ENCODE results near the gene LFNG. TPM values are rescaled to one million over a fixed set of nuclear protein-coding genes. Genes with fewer than 3 reads are reported as not detected.

Gene LFNG
- total RNA-seq, 3 donors from 2014 or later (not counting 1 experiment from before 2014, with no cell fraction given): 140 to 191 (median 176) TPM

DNA sequence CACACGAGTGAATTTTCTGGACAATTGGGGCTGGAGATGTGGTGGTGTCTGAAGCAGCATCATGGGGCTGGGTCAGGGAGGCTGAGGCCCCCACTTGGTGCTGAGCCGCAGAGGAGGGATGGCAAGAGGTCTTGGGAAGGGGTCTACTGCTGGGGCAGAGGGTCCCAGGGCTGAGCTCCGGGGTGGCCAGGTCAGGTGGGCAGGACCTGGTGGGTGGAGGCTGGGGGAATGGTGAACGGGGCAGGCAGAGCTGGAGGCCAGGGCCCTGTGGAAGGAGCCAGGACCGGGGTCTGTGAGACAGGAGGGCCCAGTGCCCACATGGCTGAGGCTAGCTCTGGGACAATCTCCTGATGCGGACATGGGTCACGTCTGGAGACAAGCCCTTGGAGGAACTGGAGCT, 20.4 kb upstream of the LFNG start:
- DNase-seq: no peak
- peaks cover 0 to 2% of the 10 kb centered on the region in 2 donors for H3K27me3 Mint-ChIP-seq (ENCODE audit: low read depth in 2 of 2)
- Histone ChIP-seq H3K27ac (ENCODE audit: low read length) (no peak overlapping the region), H3K4me3 (ENCODE audit: low read length) (no peak overlapping the region), H3K4me1 (ENCODE audit: control insufficient read depth, insufficient read depth, low read length) (peaks cover 2% of the 10 kb centered on the region), H3K27me3 (ENCODE audit: control insufficient read depth, insufficient read depth, low read length) (peaks cover 7% of the 10 kb centered on the region), H3K9me3 (ENCODE audit: control insufficient read depth, insufficient read depth, low read length) (no peaks in the 10 kb centered on the region), H3K36me3 (ENCODE audit: control insufficient read depth, insufficient read depth, low read length) (no peaks in the 10 kb centered on the region)
- H3K4me3 Mint-ChIP-seq: no peak overlapping the region
- peaks cover 0 to 9% of the 10 kb centered on the region in 2 donors for H3K4me1 Mint-ChIP-seq
- TF ChIP-seq, protein P1, sequence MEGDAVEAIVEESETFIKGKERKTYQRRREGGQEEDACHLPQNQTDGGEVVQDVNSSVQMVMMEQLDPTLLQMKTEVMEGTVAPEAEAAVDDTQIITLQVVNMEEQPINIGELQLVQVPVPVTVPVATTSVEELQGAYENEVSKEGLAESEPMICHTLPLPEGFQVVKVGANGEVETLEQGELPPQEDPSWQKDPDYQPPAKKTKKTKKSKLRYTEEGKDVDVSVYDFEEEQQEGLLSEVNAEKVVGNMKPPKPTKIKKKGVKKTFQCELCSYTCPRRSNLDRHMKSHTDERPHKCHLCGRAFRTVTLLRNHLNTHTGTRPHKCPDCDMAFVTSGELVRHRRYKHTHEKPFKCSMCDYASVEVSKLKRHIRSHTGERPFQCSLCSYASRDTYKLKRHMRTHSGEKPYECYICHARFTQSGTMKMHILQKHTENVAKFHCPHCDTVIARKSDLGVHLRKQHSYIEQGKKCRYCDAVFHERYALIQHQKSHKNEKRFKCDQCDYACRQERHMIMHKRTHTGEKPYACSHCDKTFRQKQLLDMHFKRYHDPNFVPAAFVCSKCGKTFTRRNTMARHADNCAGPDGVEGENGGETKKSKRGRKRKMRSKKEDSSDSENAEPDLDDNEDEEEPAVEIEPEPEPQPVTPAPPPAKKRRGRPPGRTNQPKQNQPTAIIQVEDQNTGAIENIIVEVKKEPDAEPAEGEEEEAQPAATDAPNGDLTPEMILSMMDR (IDR thresholded peaks at IDR 0.05): no peak
- no peak for ATAC-seq
- intact Hi-C loops (cut with micrococcal nuclease): no loop called here
- 86% methylated on average over 7 of the region's 7 CpGs for WGBS (ENCODE audit: insufficient coverage)
- no peaks in the 10 kb centered on the region for H3K36me3 Mint-ChIP-seq
- H3K27ac Mint-ChIP-seq: no peak overlapping the region
- H3K9me3 Mint-ChIP-seq: no peaks in the 10 kb centered on the region

DNA sequence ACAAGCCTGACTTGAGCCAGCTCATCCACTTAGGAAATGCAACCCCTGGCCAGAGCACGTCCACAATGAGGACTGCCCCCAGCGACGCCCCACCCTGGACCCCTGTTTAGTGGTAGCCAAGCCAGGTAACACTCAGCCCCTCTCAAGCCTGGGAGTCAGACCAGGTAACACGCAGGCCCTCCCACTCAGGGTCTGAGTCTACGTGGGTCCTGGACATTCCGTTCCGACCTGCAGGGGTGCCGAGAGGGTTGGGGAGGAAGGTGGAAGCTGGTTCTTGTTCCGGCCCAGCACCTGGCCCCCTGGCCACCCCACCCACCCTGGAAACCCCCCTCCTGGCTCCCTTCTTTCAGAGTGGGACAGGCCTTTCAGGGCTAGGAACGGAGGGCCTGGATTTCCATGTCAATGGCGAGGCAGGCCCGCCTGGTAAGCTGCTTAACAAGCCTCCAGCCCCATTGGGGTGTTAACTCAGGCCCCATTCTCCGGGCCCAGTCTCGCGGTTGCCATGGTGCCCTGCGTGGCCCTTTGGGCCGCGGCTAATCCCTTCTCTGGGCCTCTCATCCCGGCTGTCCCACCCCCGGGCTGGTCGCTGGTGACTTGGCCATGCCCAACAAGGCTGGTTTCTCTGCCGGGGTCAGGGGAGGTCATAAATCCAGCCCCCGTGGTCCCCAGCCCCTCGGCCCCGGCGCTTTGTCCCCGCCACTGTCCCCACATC, 19.7 kb upstream of the LFNG start:
- TF ChIP-seq, protein P1 (IDR thresholded peaks at IDR 0.05): no peak
- Mint-ChIP-seq H3K4me3 (no peak overlapping the region), H3K9me3 (no peaks in the 10 kb centered on the region), H3K27me3 (ENCODE audit: low read depth in 2 of 2) (peaks cover 0 to 2% of the 10 kb centered on the region in 2 donors), H3K36me3 (no peaks in the 10 kb centered on the region), H3K4me1 (peaks cover 0 to 9% of the 10 kb centered on the region in 2 donors), H3K27ac (no peak overlapping the region)
- Histone ChIP-seq H3K9me3 (ENCODE audit: control insufficient read depth, insufficient read depth, low read length) (no peaks in the 10 kb centered on the region), H3K36me3 (ENCODE audit: control insufficient read depth, insufficient read depth, low read length) (no peaks in the 10 kb centered on the region), H3K4me3 (ENCODE audit: low read length) (no peak overlapping the region), H3K27me3 (ENCODE audit: control insufficient read depth, insufficient read depth, low read length) (peaks cover 7% of the 10 kb centered on the region), H3K27ac (ENCODE audit: low read length) (no peak overlapping the region), H3K4me1 (ENCODE audit: control insufficient read depth, insufficient read depth, low read length) (peaks cover 2% of the 10 kb centered on the region)
- 93% methylated on average over 24 of the region's 27 CpGs for WGBS (ENCODE audit: insufficient coverage)
- intact Hi-C loops (cut with micrococcal nuclease): no loop called here
- ATAC-seq: no peak
- DNase-seq: no peak

DNA sequence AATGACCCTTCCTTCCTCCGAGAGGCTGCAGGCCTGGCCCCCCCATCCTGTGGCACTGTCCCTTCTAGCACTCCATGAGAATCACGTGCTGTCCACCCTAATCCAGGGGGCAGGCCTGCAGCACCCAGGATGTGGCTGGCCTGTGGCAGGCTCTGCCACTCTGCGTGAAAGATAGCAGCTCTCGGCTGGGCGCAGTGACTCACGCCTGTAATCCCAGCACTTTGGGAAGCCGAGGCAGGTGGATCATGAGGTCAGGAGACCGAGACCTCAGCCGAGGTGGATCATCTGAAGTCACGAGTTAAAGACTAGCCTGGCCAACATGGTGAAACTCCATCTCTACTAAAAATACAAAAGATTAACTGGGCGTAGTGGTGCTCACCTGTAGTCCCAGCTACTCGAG, 18.9 kb upstream of the LFNG start:
- Histone ChIP-seq H3K4me1 (ENCODE audit: control insufficient read depth, insufficient read depth, low read length) (peaks cover 2% of the 10 kb centered on the region), H3K9me3 (ENCODE audit: control insufficient read depth, insufficient read depth, low read length) (no peaks in the 10 kb centered on the region), H3K4me3 (ENCODE audit: low read length) (no peak overlapping the region), H3K36me3 (ENCODE audit: control insufficient read depth, insufficient read depth, low read length) (no peaks in the 10 kb centered on the region), H3K27ac (ENCODE audit: low read length) (no peak overlapping the region), H3K27me3 (ENCODE audit: control insufficient read depth, insufficient read depth, low read length) (peaks cover 7% of the 10 kb centered on the region)
- TF ChIP-seq, protein P1 (IDR thresholded peaks at IDR 0.05): no peak
- WGBS (ENCODE audit: insufficient coverage): 84% methylated on average over 12 of the region's 12 CpGs
- Mint-ChIP-seq H3K36me3 (no peaks in the 10 kb centered on the region), H3K27me3 (ENCODE audit: low read depth in 2 of 2) (peaks cover 0 to 2% of the 10 kb centered on the region in 2 donors), H3K4me1 (peaks cover 0 to 9% of the 10 kb centered on the region in 2 donors), H3K27ac (no peak overlapping the region), H3K9me3 (no peaks in the 10 kb centered on the region), H3K4me3 (no peak overlapping the region)
- no peak for DNase-seq
- no peak for ATAC-seq
- intact Hi-C loops (cut with micrococcal nuclease): no loop called here

Data from natural killer cell (primary cell).